Glutamatergic neuron (in vitro differentiated cells): ENCODE results near the gene AK8. TPM values are rescaled to one million over a fixed set of nuclear protein-coding genes. Genes with fewer than 3 reads are reported as not detected.

Experiments
- DNase-seq: peaks from one replicate; pipeline ENCODE4 v3.0.0; 2022
- H3K27ac Mint-ChIP-seq: one replicate; pipeline ENCODE4 v1.8.0; 2020; ENCODE audit warnings: mild to moderate bottlenecking, mixed read lengths, inconsistent platforms; ENCODE audit not compliant: unreplicated experiment
- H3K27me3 Mint-ChIP-seq: one replicate; pipeline ENCODE4 v1.8.0; 2020; ENCODE audit warnings: mild to moderate bottlenecking, moderate library complexity, mixed read lengths, inconsistent platforms; ENCODE audit not compliant: unreplicated experiment
- H3K36me3 Mint-ChIP-seq: one replicate; pipeline ENCODE4 v1.8.0; 2020; ENCODE audit warnings: mild to moderate bottlenecking, mixed read lengths, inconsistent platforms; ENCODE audit not compliant: unreplicated experiment
- H3K4me1 Mint-ChIP-seq: one replicate; pipeline ENCODE4 v1.8.0; 2020; ENCODE audit warnings: mild to moderate bottlenecking, low read depth, mixed read lengths, inconsistent platforms; ENCODE audit not compliant: unreplicated experiment
- H3K4me3 Mint-ChIP-seq: one replicate; pipeline ENCODE4 v1.8.0; 2020; ENCODE audit warnings: mild to moderate bottlenecking, mixed read lengths, inconsistent platforms; ENCODE audit not compliant: unreplicated experiment
- H3K9me3 Mint-ChIP-seq: one replicate; pipeline ENCODE4 v1.8.0; 2020; ENCODE audit warnings: mild to moderate bottlenecking, moderate library complexity, mixed read lengths, inconsistent platforms; ENCODE audit not compliant: unreplicated experiment
- total RNA-seq: library from RNA; stranded (reverse); fragmentation: NEBNext Ultra II Directional; extraction: Animal tissue kit (Norgen Biotek cat#: 25700); gene quantifications from one replicate; pipeline ENCODE4 v1.2.1, GENCODE V29; 2021; ENCODE audit not compliant: unreplicated experiment
- TF ChIP-seq, protein P1 (sequence below): fragments of 200-600 bp; sonication (generic); IDR thresholded peaks from one replicate; pipeline ENCODE4 v1.5.0; 2021; ENCODE audit not compliant: partially characterized antibody, unreplicated experiment

Gene AK8
- total RNA-seq, 1 donor from 2014 or later = 0.44 TPM

DNA sequence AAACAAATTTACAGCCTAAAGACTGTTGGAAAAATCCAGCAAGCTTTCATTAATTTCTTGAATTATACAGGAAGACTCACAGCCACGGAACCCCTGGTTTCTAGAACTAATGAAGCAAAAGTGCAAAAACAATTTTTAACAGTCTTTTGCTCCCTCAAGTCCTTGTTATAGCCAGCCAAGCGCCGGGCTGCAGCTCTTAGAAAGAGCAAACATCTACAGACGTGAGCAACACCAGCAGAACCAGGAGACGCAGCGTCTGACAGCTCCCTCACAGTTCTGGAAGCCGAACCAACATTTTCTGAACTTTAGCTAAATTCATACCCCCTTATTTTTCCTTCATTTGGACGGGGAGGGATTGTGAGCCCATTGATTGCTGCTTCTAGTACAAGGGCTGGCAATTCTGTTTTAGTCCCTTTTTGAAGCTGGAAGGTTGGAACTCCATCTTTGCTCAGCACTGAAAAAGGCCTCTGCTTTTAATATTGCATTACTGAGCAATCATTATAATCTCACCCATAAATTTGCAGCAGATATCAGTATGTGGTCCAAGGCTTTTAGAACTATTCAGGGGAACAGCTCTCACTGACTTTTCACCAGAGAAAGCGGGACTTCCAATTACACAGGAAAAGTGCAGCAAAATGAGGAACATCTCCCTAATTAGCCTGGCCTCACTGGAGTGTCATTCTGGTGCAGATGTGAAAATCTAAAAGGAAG lies 45.8 kb downstream of the AK8 start:
- Mint-ChIP-seq H3K4me1 (peaks cover 30% of the 10 kb centered on the region), H3K4me3 (no peak overlapping the region), H3K27ac (peak overlapping the region; percentile 98), H3K9me3 (peaks cover 6% of the 10 kb centered on the region), H3K27me3 (peaks cover 6% of the 10 kb centered on the region), H3K36me3 (peaks cover 6% of the 10 kb centered on the region)
- TF ChIP-seq, protein P1, sequence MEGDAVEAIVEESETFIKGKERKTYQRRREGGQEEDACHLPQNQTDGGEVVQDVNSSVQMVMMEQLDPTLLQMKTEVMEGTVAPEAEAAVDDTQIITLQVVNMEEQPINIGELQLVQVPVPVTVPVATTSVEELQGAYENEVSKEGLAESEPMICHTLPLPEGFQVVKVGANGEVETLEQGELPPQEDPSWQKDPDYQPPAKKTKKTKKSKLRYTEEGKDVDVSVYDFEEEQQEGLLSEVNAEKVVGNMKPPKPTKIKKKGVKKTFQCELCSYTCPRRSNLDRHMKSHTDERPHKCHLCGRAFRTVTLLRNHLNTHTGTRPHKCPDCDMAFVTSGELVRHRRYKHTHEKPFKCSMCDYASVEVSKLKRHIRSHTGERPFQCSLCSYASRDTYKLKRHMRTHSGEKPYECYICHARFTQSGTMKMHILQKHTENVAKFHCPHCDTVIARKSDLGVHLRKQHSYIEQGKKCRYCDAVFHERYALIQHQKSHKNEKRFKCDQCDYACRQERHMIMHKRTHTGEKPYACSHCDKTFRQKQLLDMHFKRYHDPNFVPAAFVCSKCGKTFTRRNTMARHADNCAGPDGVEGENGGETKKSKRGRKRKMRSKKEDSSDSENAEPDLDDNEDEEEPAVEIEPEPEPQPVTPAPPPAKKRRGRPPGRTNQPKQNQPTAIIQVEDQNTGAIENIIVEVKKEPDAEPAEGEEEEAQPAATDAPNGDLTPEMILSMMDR = no peak
- no peak for DNase-seq

DNA sequence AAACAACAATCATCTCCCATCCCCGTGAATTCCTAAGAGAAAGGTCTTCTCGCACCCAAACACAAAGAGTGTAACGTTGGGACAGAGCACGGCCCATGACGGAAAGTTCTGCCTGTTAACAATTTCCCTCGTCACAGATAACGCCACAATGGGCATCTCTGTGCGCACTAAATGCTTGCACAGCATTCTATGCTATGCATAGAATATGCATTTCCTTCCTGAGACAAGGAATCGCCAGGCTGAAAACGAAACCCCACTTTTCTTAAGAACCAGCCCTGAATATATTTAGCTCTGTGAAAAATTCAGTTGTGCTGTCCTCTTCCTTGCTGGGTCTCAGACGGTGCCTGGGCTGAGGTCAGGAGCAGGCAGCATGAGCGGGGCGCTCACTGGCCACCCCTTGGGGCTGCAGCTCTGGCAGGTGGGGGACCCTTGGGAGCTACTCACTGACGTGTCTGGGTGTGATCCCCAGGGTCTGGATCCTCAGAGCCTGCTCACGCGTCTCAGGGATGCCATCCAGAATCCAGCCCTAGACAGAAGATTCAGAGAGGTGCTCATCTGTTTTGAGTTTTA lies 49.8 kb downstream of the AK8 start:
- H3K36me3 Mint-ChIP-seq = peaks cover 6% of the 10 kb centered on the region
- peaks cover 3% of the 10 kb centered on the region for H3K27me3 Mint-ChIP-seq
- H3K4me1 Mint-ChIP-seq = peaks cover 17% of the 10 kb centered on the region

DNA sequence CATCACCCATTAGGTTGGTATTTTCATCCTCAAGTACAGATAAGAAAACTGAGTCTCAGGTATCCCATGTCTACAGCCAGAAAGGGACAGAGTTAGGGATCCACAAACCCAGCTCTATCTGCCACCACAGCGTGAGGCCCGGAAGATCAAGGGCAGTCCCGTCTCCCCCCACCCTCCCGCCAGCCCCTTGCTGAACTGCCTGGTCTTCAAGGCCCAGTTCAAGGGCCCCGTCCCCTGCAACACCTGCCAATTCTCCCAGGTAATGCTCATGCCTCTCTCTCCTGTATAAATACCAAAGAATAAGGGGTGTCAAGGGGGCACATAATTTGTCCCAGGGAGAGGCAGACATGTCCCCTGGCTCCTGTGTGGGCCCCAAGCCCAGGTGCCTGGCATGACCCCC lies 50.7 kb downstream of the AK8 start:
- no peak for DNase-seq
- H3K9me3 Mint-ChIP-seq = peaks cover 3% of the 10 kb centered on the region
- peaks cover 13% of the 10 kb centered on the region for H3K4me1 Mint-ChIP-seq
- no peak overlapping the region for H3K4me3 Mint-ChIP-seq
- H3K36me3 Mint-ChIP-seq = peaks cover 6% of the 10 kb centered on the region
- TF ChIP-seq, protein P1 = no peak
- H3K27ac Mint-ChIP-seq = no peak overlapping the region
- H3K27me3 Mint-ChIP-seq = peaks cover 4% of the 10 kb centered on the region

More for the DNA sequence above, 49.8 kb downstream of the AK8 start:
- Mint-ChIP-seq H3K9me3 (peaks cover 3% of the 10 kb centered on the region), H3K27ac (no peak overlapping the region), H3K4me3 (no peak overlapping the region)
- TF ChIP-seq, protein P1 = no peak
- no peak for DNase-seq

DNA sequence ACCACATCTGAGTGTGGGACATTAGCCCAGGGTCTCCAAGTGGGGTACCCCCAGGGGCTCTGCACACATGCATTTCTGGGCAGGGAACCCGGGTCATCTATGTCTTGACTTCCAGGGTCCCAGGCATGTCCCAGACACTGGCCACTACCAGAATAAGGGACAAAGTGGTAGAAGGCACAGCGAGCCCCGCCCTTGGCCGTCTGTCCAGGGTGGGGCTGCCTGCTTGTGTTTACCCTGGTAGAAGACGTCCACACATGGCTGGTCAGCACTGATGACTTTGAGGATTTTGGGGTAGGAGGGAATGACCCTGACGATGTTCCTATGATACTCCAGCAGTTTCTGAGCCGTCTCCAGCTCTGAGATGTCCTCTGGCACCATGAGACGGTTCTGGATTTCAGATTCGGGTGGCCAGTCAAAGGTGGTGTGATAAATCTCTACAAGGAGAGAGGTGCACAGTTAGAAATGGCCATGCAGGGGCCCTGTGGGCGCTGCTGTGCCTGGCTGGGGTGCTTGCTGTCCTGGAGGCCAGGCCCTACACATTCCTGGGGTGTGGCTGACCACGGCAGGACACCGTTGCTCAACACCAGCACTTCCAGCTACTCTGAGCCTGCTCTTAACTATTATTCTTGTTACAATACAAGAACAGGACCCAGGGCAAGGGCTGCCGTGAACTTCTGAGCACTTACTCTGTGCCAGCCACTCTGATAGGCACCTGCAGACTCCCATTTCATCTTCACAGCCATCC lies 51.3 kb downstream of the AK8 start:
- Mint-ChIP-seq H3K27me3 (peaks cover 4% of the 10 kb centered on the region), H3K9me3 (peaks cover 3% of the 10 kb centered on the region), H3K4me3 (no peak overlapping the region), H3K27ac (no peak overlapping the region), H3K4me1 (peaks cover 9% of the 10 kb centered on the region), H3K36me3 (peaks cover 6% of the 10 kb centered on the region)
- DNase-seq = no peak
- TF ChIP-seq, protein P1 = no peak

DNA sequence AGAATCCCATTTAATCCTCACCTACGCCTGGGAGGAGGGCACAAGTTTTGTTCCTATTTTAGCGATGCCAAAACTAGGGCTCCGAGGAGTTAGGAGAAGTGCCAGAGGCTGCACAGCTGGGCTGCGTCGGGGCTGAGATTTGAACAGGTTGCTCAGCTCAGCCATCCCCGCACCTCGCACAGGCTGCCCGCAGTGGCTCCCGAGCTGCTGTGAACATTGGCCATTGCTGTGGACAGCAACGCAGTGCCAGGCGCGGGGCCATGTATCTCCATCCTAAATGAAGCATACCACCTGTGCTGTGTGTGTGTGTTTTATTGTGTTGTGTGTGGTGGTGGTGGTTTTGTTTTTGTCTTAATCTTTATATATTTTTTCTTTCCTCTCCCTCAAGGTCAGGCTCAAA lies 52.0 kb downstream of the AK8 start:
- Mint-ChIP-seq H3K9me3 (peaks cover 3% of the 10 kb centered on the region), H3K27ac (no peak overlapping the region), H3K4me3 (no peak overlapping the region), H3K4me1 (peaks cover 7% of the 10 kb centered on the region), H3K36me3 (peaks cover 6% of the 10 kb centered on the region), H3K27me3 (peaks cover 3% of the 10 kb centered on the region)
- DNase-seq = no peak
- TF ChIP-seq, protein P1 = no peak
